GM12878 (cell line): ENCODE results near the gene TMEM150A. TPM values are rescaled to one million over a fixed set of nuclear protein-coding genes. Genes with fewer than 3 reads are reported as not detected.

Source experiments
- ATAC-seq: fragments of 200-7000 bp; cut with Tn5 transposase; 3 replicates; pipeline ENCODE4 v1.9.1; 2020; ENCODE audit warnings: mild to moderate bottlenecking, moderate library complexity
- BruUV-seq: library from RNA; stranded (reverse); fragments of 400-500 nt; replicated peaks from 2 replicates; lab custom pipeline; 2021; lab: Mats Ljungman, UMichigan
- CTCF ChIA-PET: fragments of 300-600 bp; sonication (Branson Sonifier 250); formaldehyde crosslinking; extraction: SDS; loops from one replicate; lab custom pipeline; 2021; ENCODE audit warnings: inconsistent platforms; lab: Yijun Ruan, JAX
- POLR2A ChIA-PET: fragments of 350-600 bp; formaldehyde crosslinking; extraction: SDS; loops from one replicate; lab custom pipeline; 2021; ENCODE audit warnings: inconsistent platforms; lab: Charles Lee
- RAD21 ChIA-PET: fragments of 300-600 bp; sonication (Branson Sonifier 250); formaldehyde crosslinking; loops from one replicate; lab custom pipeline; 2023; ENCODE audit warnings: antibody characterized with exemption; ENCODE audit not compliant: unreplicated experiment; lab: Charles Lee
- SMC1A ChIA-PET: fragments of 300-600 bp; sonication (Branson Sonifier 250); formaldehyde crosslinking; loops from one replicate; lab custom pipeline; 2023; ENCODE audit not compliant: unreplicated experiment, uncharacterized antibody; lab: Charles Lee
- DNase-seq: peaks from one replicate; pipeline ENCODE4 v3.0.0-alpha.2; 2011; ENCODE audit warnings: low read depth, low spot score
- FAIRE-seq: peaks from 3 replicates; lab custom pipeline; 2011; peaks lifted over from hg19 to GRCh38; lab: Jason Lieb, UNC
- H2AFZ ChIP-seq: 2 replicates; pipeline ENCODE4 v1.6.0; 2011; ENCODE audit warnings: low read depth, low read length, control low read depth; ENCODE audit not compliant: control insufficient read depth
- H3K27ac ChIP-seq: 2 replicates; pipeline ENCODE4 v1.5.1; 2011; ENCODE audit warnings: control low read depth; ENCODE audit not compliant: control insufficient read depth, insufficient read depth
- H3K27me3 ChIP-seq, 2 experiments: replicated peaks in 1 of 2; 2 replicates each; pipeline versions ENCODE4 v1.6.0 to v1.6.1; 2011; ENCODE audit warnings: low read length in 1 of 2; ENCODE audit not compliant: control insufficient read depth in 2 of 2, insufficient read depth in 2 of 2
- H3K36me3 ChIP-seq, 2 experiments: 2 replicates each; pipeline ENCODE4 v1.5.1; 2011; ENCODE audit warnings: low read length in 1 of 2; ENCODE audit not compliant: control insufficient read depth in 2 of 2, insufficient read depth in 2 of 2
- H3K4me1 ChIP-seq: 2 replicates; pipeline ENCODE4 v1.6.1; 2011; ENCODE audit warnings: mild to moderate bottlenecking, low read length, moderate library complexity, mixed read lengths; ENCODE audit not compliant: control insufficient read depth, insufficient read depth
- H3K4me2 ChIP-seq: 2 replicates; pipeline ENCODE4 v1.6.0; 2011; ENCODE audit warnings: control low read depth; ENCODE audit not compliant: control insufficient read depth, insufficient read depth
- H3K4me3 ChIP-seq: fragments of 200-600 bp; sonication (generic); 2 replicates; pipeline ENCODE4 v1.5.1; 2016
- H3K79me2 ChIP-seq: 2 replicates; pipeline ENCODE4 v1.6.0; 2011; ENCODE audit warnings: low read length; ENCODE audit not compliant: control insufficient read depth, insufficient read depth
- H3K9ac ChIP-seq: 2 replicates; pipeline ENCODE4 v1.8.0; 2011; ENCODE audit warnings: low read length, control low read depth, mixed read lengths; ENCODE audit not compliant: control insufficient read depth, insufficient read depth
- H3K9me3 ChIP-seq: replicated peaks from 3 replicates; pipeline ENCODE4 v1.5.1; 2011; ENCODE audit warnings: mild to moderate bottlenecking, low read length; ENCODE audit not compliant: control insufficient read depth, insufficient read depth
- H4K20me1 ChIP-seq: 2 replicates; pipeline ENCODE4 v1.6.0; 2011; ENCODE audit not compliant: control insufficient read depth, insufficient read depth
- BCL11A ChIP-seq: IDR thresholded peaks from 2 replicates; pipeline ENCODE4 v1.6.1; 2011; ENCODE audit warnings: low read depth, low read length
- CBX5 ChIP-seq: sonication (generic); IDR thresholded peaks from 2 replicates; pipeline ENCODE4 v1.6.1; 2016; ENCODE audit warnings: low read depth, moderate library complexity, mild to moderate bottlenecking, inconsistent platforms
- CREB1 ChIP-seq: IDR thresholded peaks from 2 replicates; pipeline ENCODE4 v1.6.1; 2012; ENCODE audit warnings: low read depth, mild to moderate bottlenecking, inconsistent platforms
- CTCF ChIP-seq, 3 experiments: IDR thresholded peaks in 2 of 3; conservative IDR thresholded peaks in 1 of 3; 2 replicates each; pipeline ENCODE4 v1.5.1; 2011; ENCODE audit warnings: low read depth in 3 of 3, low read length in 3 of 3, mild to moderate bottlenecking in 3 of 3, control low read depth in 2 of 3, moderate library complexity in 2 of 3, inconsistent platforms in 1 of 3, mixed read lengths in 1 of 3; ENCODE audit not compliant: control insufficient read depth in 2 of 3, insufficient read depth in 1 of 3; ENCODE audit errors: extremely low read depth in 1 of 3
- EED ChIP-seq: sonication (generic); IDR thresholded peaks from 2 replicates; pipeline ENCODE4 v1.6.1; 2016; ENCODE audit warnings: antibody characterized with exemption, low read depth
- FOS ChIP-seq: IDR thresholded peaks from 3 replicates; pipeline ENCODE4 v1.6.1; 2011; ENCODE audit warnings: borderline replicate concordance; ENCODE audit not compliant: insufficient read length; ENCODE audit errors: extremely low read depth
- MXI1 ChIP-seq: fragments of 150-350 bp; IDR thresholded peaks from 2 replicates; pipeline ENCODE4 v1.6.1; 2011; ENCODE audit warnings: low read depth, mild to moderate bottlenecking, inconsistent platforms, low read length, improper control_type of control experiment
- RCOR1 ChIP-seq: conservative IDR thresholded peaks from 2 replicates; pipeline ENCODE4 v1.6.1; 2012; ENCODE audit warnings: low read depth, low read length, improper control_type of control experiment
- RELB ChIP-seq: fragments of 450-650 bp; IDR thresholded peaks from 2 replicates; pipeline ENCODE4 v1.6.1; 2017; ENCODE audit warnings: low read depth, mild to moderate bottlenecking, moderate library complexity
- SIX5 ChIP-seq: IDR thresholded peaks from 2 replicates; pipeline ENCODE4 v1.6.1; 2011; ENCODE audit warnings: mild to moderate bottlenecking, low read depth, low read length, moderate library complexity; ENCODE audit not compliant: severe bottlenecking
- SMAD1 ChIP-seq: fragments of 450-650 bp; IDR thresholded peaks from 2 replicates; pipeline ENCODE4 v1.6.1; 2018; ENCODE audit warnings: mild to moderate bottlenecking, low read depth; ENCODE audit not compliant: partially characterized antibody
- SMARCA5 ChIP-seq: fragments of 450-650 bp; IDR thresholded peaks from 2 replicates; pipeline ENCODE4 v1.6.1; 2017; ENCODE audit warnings: mild to moderate bottlenecking
- SREBF1 ChIP-seq: IDR thresholded peaks from 2 replicates; pipeline ENCODE4 v1.6.1; 2012; ENCODE audit warnings: mild to moderate bottlenecking, low read length
- TARDBP ChIP-seq: IDR thresholded peaks from 2 replicates; pipeline ENCODE4 v1.6.1; 2016; ENCODE audit warnings: borderline replicate concordance
- TCF3 ChIP-seq: IDR thresholded peaks from 2 replicates; pipeline ENCODE4 v1.6.1; 2012; ENCODE audit warnings: low read depth, mild to moderate bottlenecking, low read length, borderline replicate concordance; ENCODE audit not compliant: insufficient read depth
- WGBS: methylation state at CpG from one replicate; pipeline ENCODE4 v1.1.6; 2016; ENCODE audit warnings: low lambda C conversion rate; ENCODE audit not compliant: insufficient replicate concordance, insufficient coverage; ENCODE audit errors: missing lambda C conversion rate; 5-methylcytosine and 5-hydroxymethylcytosine counted together
- in situ Hi-C: fragments of 300-500 bp; cut with MboI; formaldehyde crosslinking; loops from 9 replicates; pipeline ENCODE4 v1.14.3; 2018; ENCODE audit warnings: mixed read lengths
- intact Hi-C: fragments of 100-400 bp; cut with micrococcal nuclease; formaldehyde crosslinking; loops from one replicate; pipeline ENCODE4 v1.14.2; 2022; ENCODE audit not compliant: unreplicated experiment
- polyA plus RNA-seq, 11 experiments: library from polyadenylated mRNA; depleted of rRNA in 4 of 11; unstranded in 6 of 11; stranded (reverse) in 5 of 11; fragments of >200 nt; fragmentation: Nextera tagmentation in 4 of 11; fragmentation: Illumina TruSeq in 1 of 11; extraction: Ambion mirVana in 4 of 11; extraction: Trizol in 1 of 11; gene quantifications; 1 replicate in 1 of 11; 2 replicates in 10 of 11; pipeline versions ENCODE4 v1.2.1 to v1.2.3, GENCODE V29; 2011 to 2016; ENCODE audit warnings: inconsistent platforms in 2 of 11, missing spikeins in 2 of 11, low read depth in 1 of 11
- total RNA-seq, 4 experiments: library from RNA; depleted of rRNA in 3 of 4; stranded (reverse); fragments of >200 nt in 3 of 4; fragmentation: Illumina TruSeq in 1 of 4; extraction: Trizol in 1 of 4; gene quantifications; 2 replicates each; pipeline versions ENCODE4 v1.2.1 to v1.2.3, GENCODE V29; 2013 to 2021

The TMEM150A gene
- total and polyA plus RNA-seq, 10 of the 15 experiments (the other 5 are each of a cell fraction or from before 2014, with no cell fraction given), result 0.45 to 4.4 (median 2.6) TPM

- POLR2A ChIA-PET, result no interaction called here
- FAIRE-seq, result no peak
- RAD21 ChIA-PET, result no interaction called here
- Histone ChIP-seq H3K4me2 (no peak overlapping the region), H3K4me1 (no peaks in the 10 kb centered on the region), H3K4me3 (no peak overlapping the region), H2AFZ (no peak overlapping the region), H4K20me1 (no peaks in the 10 kb centered on the region), H3K9ac (no peak overlapping the region), H3K27ac (no peak overlapping the region), H3K27me3 (no peaks in the 10 kb centered on the region), H3K36me3 (peaks cover 4 to 34% of the 10 kb centered on the region in 2 experiments), H3K79me2 (peaks cover 6% of the 10 kb centered on the region), H3K9me3 (no peaks in the 10 kb centered on the region)
- WGBS, result 98% methylated on average over 5 of the region's 5 CpGs
- intact Hi-C loops (no loop called here), in situ Hi-C loops (no loop called here)
- CTCF ChIA-PET, result no interaction called here
- TF ChIP-seq SMAD1, result no peak
- TF ChIP-seq FOS, result no peak
- TF ChIP-seq CREB1, result no peak
- DNase-seq, result no peak
- no peak for ATAC-seq
- SMC1A ChIA-PET, result no interaction called here
- no TSS peak for BruUV-seq
Measured at GRCh38 chr2:85623991-85624390, 21.5 kb upstream of the TMEM150A start.

- H2AFZ ChIP-seq, result no peak overlapping the region
- H3K9ac ChIP-seq, result no peak overlapping the region
- no peak for FAIRE-seq
- no peak overlapping the region for H3K4me3 ChIP-seq
- ChIA-PET POLR2A (interaction anchor here (0.7 kb wide), 2 partner anchors 24 to 52 kb away, joined by 3 to 4 read pairs; no protein-coding TSS in a partner anchor), RAD21 (no interaction called here), CTCF (interaction anchor here (0.6 to 4.8 kb wide), 6 partner anchors 9 to 653 kb away, joined by 3 to 32 read pairs (median 5); no protein-coding TSS in a partner anchor), SMC1A (interaction anchor here (0.9 to 1.6 kb wide), 3 partner anchors 16 to 83 kb away, joined by 3 to 5 read pairs (median 4); no protein-coding TSS in a partner anchor)
- peaks cover 24% of the 10 kb centered on the region for H3K79me2 ChIP-seq
- DNase-seq, result no peak
- no peak overlapping the region for H3K4me2 ChIP-seq
- no peak for ATAC-seq
- no peaks in the 10 kb centered on the region for H3K27me3 ChIP-seq
- no peaks in the 10 kb centered on the region for H4K20me1 ChIP-seq
- in situ Hi-C loops (no loop called here), intact Hi-C loops (no loop called here)
- H3K27ac ChIP-seq, result no peak overlapping the region
- no peaks in the 10 kb centered on the region for H3K9me3 ChIP-seq
- 100% methylated on average over 1 of the region's 1 CpG for WGBS
- H3K4me1 ChIP-seq, result peaks cover 4% of the 10 kb centered on the region; the same call in 1 of the 2 replicates
- peaks cover 4 to 26% of the 10 kb centered on the region in 2 experiments for H3K36me3 ChIP-seq
- no TSS peak for BruUV-seq
- TF ChIP-seq CBX5 (no peak), CTCF (IDR thresholded peaks at IDR 0.05 in 2 of 3, conservative IDR thresholded peaks at IDR 0.05 in 1 of 3; ENCODE audit: control insufficient read depth in 2 of 3, extremely low read depth in 1 of 3, insufficient read depth in 1 of 3, low read depth in 3 of 3, low read length in 3 of 3) (no peak), BCL11A (no peak), TCF3 (no peak), MXI1 (no peak), RCOR1 (no peak), TARDBP (no peak), SMARCA5 (no peak), SIX5 (no peak), SREBF1 (no peak), RELB (no peak), EED (no peak)
Measured at GRCh38 chr2:85621338-85621737, 18.8 kb upstream of the TMEM150A start.
